ENCODE data around the gene SOBP.

Gene SOBP

GRCh38 chr6:107635057-107635515 lies 145.2 kb downstream of the SOBP start:
- DNase-seq (ENCODE audit: low read depth in 4 of 4, low spot score in 1 of 4), result no peak

- no peak for DNase-seq (ENCODE audit: low read depth in 4 of 4, low spot score in 1 of 4)
Observed at GRCh38 chr6:107636486-107636885, 146.6 kb downstream of the SOBP start.

GRCh38 chr6:107637316-107638315 lies 147.7 kb downstream of the SOBP start:
- no peak for DNase-seq (ENCODE audit: low read depth in 4 of 4, low spot score in 1 of 4)

- DNase-seq (ENCODE audit: low read depth in 4 of 4, low spot score in 1 of 4), result no peak
Observed at GRCh38 chr6:107638493-107638892, 148.6 kb downstream of the SOBP start.

GRCh38 chr6:107639511-107639910 lies 149.6 kb downstream of the SOBP start:
- no peak for DNase-seq (ENCODE audit: low read depth in 4 of 4, low spot score in 1 of 4)

- no peak for DNase-seq (ENCODE audit: low read depth in 4 of 4, low spot score in 1 of 4)
Observed at GRCh38 chr6:107641071-107641470, 151.2 kb downstream of the SOBP start.

- no peak for DNase-seq (ENCODE audit: low read depth in 4 of 4, low spot score in 1 of 4)
Observed at GRCh38 chr6:107641500-107641941, 151.6 kb downstream of the SOBP start.

GRCh38 chr6:107642095-107642860 lies 152.4 kb downstream of the SOBP start:
- no peak for DNase-seq (ENCODE audit: low read depth in 4 of 4, low spot score in 1 of 4)

- no peak for DNase-seq (ENCODE audit: low read depth in 4 of 4, low spot score in 1 of 4)
Observed at GRCh38 chr6:107642861-107643328, 153.0 kb downstream of the SOBP start.

- no peak for DNase-seq (ENCODE audit: low read depth in 4 of 4, low spot score in 1 of 4)
Observed at GRCh38 chr6:107644513-107644912, 154.6 kb downstream of the SOBP start.

- no peak for DNase-seq (ENCODE audit: low read depth in 4 of 4, low spot score in 1 of 4)
Observed at GRCh38 chr6:107645740-107646139, 155.8 kb downstream of the SOBP start.

- no peak for DNase-seq (ENCODE audit: low read depth in 4 of 4, low spot score in 1 of 4)
Observed at GRCh38 chr6:107646176-107646575, 156.3 kb downstream of the SOBP start.

GRCh38 chr6:107646776-107647438 lies 157.0 kb downstream of the SOBP start:
- DNase-seq (ENCODE audit: low read depth in 4 of 4, low spot score in 1 of 4), result no peak

- no peak for DNase-seq (ENCODE audit: low read depth in 4 of 4, low spot score in 1 of 4)
Observed at GRCh38 chr6:107647439-107647948, 157.6 kb downstream of the SOBP start.

GRCh38 chr6:107648983-107649382 lies 159.1 kb downstream of the SOBP start:
- DNase-seq (ENCODE audit: low read depth in 4 of 4, low spot score in 1 of 4), result no peak

GRCh38 chr6:107652526-107653182 lies 162.7 kb downstream of the SOBP start:
- DNase-seq (ENCODE audit: low read depth in 4 of 4, low spot score in 1 of 4), result no peak

GRCh38 chr6:107653183-107653580 lies 163.3 kb downstream of the SOBP start:
- no peak for DNase-seq (ENCODE audit: low read depth in 4 of 4, low spot score in 1 of 4)

GRCh38 chr6:107653861-107654394 lies 164.0 kb downstream of the SOBP start:
- DNase-seq (ENCODE audit: low read depth in 4 of 4, low spot score in 1 of 4), result no peak

GRCh38 chr6:107654764-107655163 lies 164.8 kb downstream of the SOBP start:
- no peak for DNase-seq (ENCODE audit: low read depth in 4 of 4, low spot score in 1 of 4)

- DNase-seq (ENCODE audit: low read depth in 4 of 4, low spot score in 1 of 4), result no peak
Observed at GRCh38 chr6:107655245-107655644, 165.3 kb downstream of the SOBP start.
